Esophagus muscularis mucosa (tissue), 3 donors: ENCODE results near the gene ECM2.

Experiments
- CTCF ChIP-seq, 3 experiments: fragments of 200-600 bp in 2 of 3; fragments of 450-650 bp in 1 of 3; sonication (generic) in 2 of 3; IDR thresholded peaks; one replicate each; pipeline ENCODE4 v1.5.1; 2017 to 2019; ENCODE audit warnings: antibody characterized with exemption in 3 of 3, mild to moderate bottlenecking in 2 of 3, moderate library complexity in 1 of 3
- POLR2A ChIP-seq: fragments of 450-650 bp; IDR thresholded peaks from one replicate; pipeline ENCODE4 v1.6.1; 2017; ENCODE audit warnings: antibody characterized with exemption, moderate library complexity, mild to moderate bottlenecking, low read depth
- POLR2AphosphoS5 ChIP-seq, 2 donors: sonication (generic); formaldehyde crosslinking; IDR thresholded peaks; one replicate each; pipeline ENCODE4 v1.6.1; 2017; ENCODE audit warnings: antibody characterized with exemption in 2 of 2

- TF ChIP-seq POLR2AphosphoS5 (IDR thresholded peaks at IDR 0.05) (no peak), CTCF (IDR thresholded peaks at IDR 0.05) (no peak), POLR2A (no peak)
Observed at GRCh38 chr9:92534204-92534603, 1.6 kb downstream of the ECM2 start.
